Sigmoid colon (tissue), 4 donors: ENCODE measurements around the gene CHMP1A.

Experiments
- CTCF ChIP-seq, 4 experiments: fragments of 450-650 bp in 3 of 4; fragments of 200-600 bp in 1 of 4; IDR thresholded peaks; one replicate each; pipeline ENCODE4 v1.5.1; 2016 to 2019; ENCODE audit warnings: antibody characterized with exemption in 4 of 4, mild to moderate bottlenecking in 3 of 4, moderate library complexity in 2 of 4
- POLR2A ChIP-seq, 2 donors: fragments of 450-650 bp; IDR thresholded peaks; one replicate each; pipeline ENCODE4 v1.6.1; 2016; ENCODE audit warnings: antibody characterized with exemption in 2 of 2, mild to moderate bottlenecking in 2 of 2, moderate library complexity in 2 of 2
- POLR2AphosphoS5 ChIP-seq, 4 donors: sonication (generic); formaldehyde crosslinking; IDR thresholded peaks; one replicate each; pipeline ENCODE4 v1.6.1; 2017; ENCODE audit warnings: antibody characterized with exemption in 4 of 4

GRCh38 chr16:89642574-89642973, 14.9 kb downstream of the CHMP1A start:
- TF ChIP-seq POLR2A (IDR thresholded peaks at IDR 0.05) (no peak), CTCF (IDR thresholded peaks at IDR 0.05) (no peak), POLR2AphosphoS5 (IDR thresholded peaks at IDR 0.05) (no peak)
